ENCODE data around the gene SMAD6. TPM values are rescaled to one million over a fixed set of nuclear protein-coding genes. Genes with fewer than 3 reads are reported as not detected.

The SMAD6 gene
- total RNA-seq (10 to 100 TPM in 6 of 7 donors, 1 to 10 TPM in 1; 7.1 to 20.3 (median 14.1) TPM), polyA plus RNA-seq (10 to 100 TPM in 1 of 2 donors, 1 to 10 TPM in 1; 3.8 to 10.9 TPM)
- long read RNA-seq, donor 1, partial matches to known transcripts, result 1 of 5 reads
- long read RNA-seq, donor 1, other reads (novel, unspliced or antisense), result 4 of 5 reads
- long read RNA-seq, donor 2, full-length matches to known transcripts, result 18 of 18 reads
- long read RNA-seq, donor 2, partial matches to known transcripts, result 0 of 18 reads
- long read RNA-seq, donor 2, other reads (novel, unspliced or antisense), result 0 of 18 reads
- long read RNA-seq, donor 3, full-length matches to known transcripts, result 39 of 42 reads
- long read RNA-seq, donor 3, partial matches to known transcripts, result 0 of 42 reads
- long read RNA-seq, donor 3, other reads (novel, unspliced or antisense), result 3 of 42 reads

DNA sequence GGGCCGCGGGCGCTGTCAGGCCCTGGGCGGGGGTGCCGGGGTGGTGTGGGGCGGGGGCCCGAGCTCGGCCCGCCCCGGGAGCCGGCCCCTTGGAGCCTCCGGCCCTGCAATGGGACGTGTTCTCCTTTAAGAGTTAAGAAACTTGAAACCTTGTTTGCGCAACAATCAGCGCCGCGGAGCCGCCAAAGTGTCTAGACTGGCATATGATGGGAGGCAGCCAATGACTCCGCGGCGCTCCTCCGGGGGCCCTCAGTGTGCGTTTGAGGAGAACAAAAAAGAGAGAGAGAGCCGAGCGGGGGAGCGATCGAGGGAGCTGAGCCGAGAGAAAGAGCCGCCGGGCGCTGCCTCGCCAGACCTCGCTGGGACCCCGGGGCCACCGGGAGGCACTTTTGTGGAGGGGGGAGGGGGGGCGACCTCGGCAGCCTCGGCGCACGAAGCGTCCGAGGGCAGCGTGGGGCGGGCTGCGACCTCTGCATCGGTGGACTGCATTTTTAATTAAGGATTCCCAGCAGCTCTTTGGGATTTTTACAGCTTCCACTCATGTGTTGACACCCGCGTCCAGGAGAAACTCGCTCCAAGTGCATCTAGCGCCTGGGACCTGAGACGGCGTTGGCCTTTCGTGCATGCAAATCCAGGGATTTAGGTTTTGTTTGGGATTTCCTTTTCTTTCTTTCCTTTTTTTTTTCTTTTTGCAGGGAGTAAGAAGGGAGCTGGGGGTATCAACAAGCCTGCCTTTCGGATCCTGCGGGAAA lies at the start of gene SMAD6:
TSS of gene SMAD6 (plus strand) at position 202 of the 752 bp plus-strand sequence. CDS start 1,023 bp downstream, outside the sequence.
- H3K36me3 ChIP-seq, result no peaks in the 10 kb centered on the region
- DNase-seq, result peak; percentile 95 to 97 (median 97)
- H3K27ac ChIP-seq, result peak within 1 kb of the TSS; percentile 65 to 76
- intact Hi-C loops (cut with DNase I), result loop anchor here (2.0 to 10.0 kb wide), 6 partner anchors 70 to 150 kb away; no protein-coding TSS in a partner anchor
- WGBS, 3 donors, result 0 to 1% (median 0%) methylated on average over 55 of the region's 55 CpGs
- H3K9me3 ChIP-seq, result no peaks in the 10 kb centered on the region
- TF ChIP-seq EP300 (IDR thresholded peaks at IDR 0.05), result no peak
- TF ChIP-seq POLR2A (IDR thresholded peaks at IDR 0.05), result peak; percentile 49
- peaks cover 21% of the 10 kb centered on the region for H3K4me1 ChIP-seq (ENCODE audit: insufficient read depth)
- H3K4me3 ChIP-seq, result peak within 1 kb of the TSS; percentile 54
- no peaks in the 10 kb centered on the region for H3K27me3 ChIP-seq

DNA sequence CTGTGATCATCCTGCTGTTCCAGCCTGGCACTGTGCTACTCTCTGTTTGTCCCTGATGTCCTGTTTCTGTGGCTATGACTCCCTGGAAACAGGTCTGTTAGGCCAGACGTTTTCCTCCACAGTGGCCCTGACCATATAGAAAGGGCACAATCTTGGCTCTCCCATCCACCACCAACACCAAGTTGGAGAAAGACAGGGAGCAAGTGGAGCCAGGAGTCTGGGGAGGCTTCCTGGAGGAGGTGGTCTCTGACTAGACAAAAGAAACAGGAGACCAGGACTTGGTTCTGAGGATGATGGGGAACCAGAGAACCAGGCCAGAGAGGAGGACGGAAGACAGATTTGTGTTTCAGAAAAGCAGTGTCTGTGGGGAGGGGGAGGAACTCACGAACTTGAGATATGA lies 49.2 kb upstream of the SMAD6 start:
- intact Hi-C loops (cut with DNase I), result no loop called here
- no peaks in the 10 kb centered on the region for H3K36me3 ChIP-seq
- no peaks in the 10 kb centered on the region for H3K9me3 ChIP-seq
- no peak overlapping the region for H3K4me3 ChIP-seq
- no peak for DNase-seq
- no peak overlapping the region for H3K27ac ChIP-seq
- peaks cover 6% of the 10 kb centered on the region for H3K4me1 ChIP-seq (ENCODE audit: insufficient read depth)
- no peak for TF ChIP-seq CTCF (IDR thresholded peaks at IDR 0.05)
- TF ChIP-seq EP300 (IDR thresholded peaks at IDR 0.05), result no peak
- TF ChIP-seq POLR2A (IDR thresholded peaks at IDR 0.05), result no peak
- H3K27me3 ChIP-seq, result no peaks in the 10 kb centered on the region
- WGBS, 3 donors, result 45 to 61% (median 47%) methylated on average over 3 of the region's 3 CpGs

- H3K27ac ChIP-seq, result no peak overlapping the region
- TF ChIP-seq EP300 (IDR thresholded peaks at IDR 0.05) (no peak), POLR2A (IDR thresholded peaks at IDR 0.05) (no peak), CTCF (IDR thresholded peaks at IDR 0.05) (no peak)
- 90 to 94% (median 91%) methylated on average over 6 of the region's 6 CpGs for WGBS, 3 donors
- intact Hi-C loops (cut with DNase I), result no loop called here
- no peaks in the 10 kb centered on the region for H3K36me3 ChIP-seq
- H3K4me3 ChIP-seq, result no peak overlapping the region
- H3K27me3 ChIP-seq, result no peaks in the 10 kb centered on the region
- no peaks in the 10 kb centered on the region for H3K9me3 ChIP-seq
- no peak for DNase-seq
- H3K4me1 ChIP-seq (ENCODE audit: insufficient read depth), result peaks cover 6% of the 10 kb centered on the region
These were observed 48.6 kb upstream of the SMAD6 start for GRCh38 chr15:66653398-66653797.

DNA sequence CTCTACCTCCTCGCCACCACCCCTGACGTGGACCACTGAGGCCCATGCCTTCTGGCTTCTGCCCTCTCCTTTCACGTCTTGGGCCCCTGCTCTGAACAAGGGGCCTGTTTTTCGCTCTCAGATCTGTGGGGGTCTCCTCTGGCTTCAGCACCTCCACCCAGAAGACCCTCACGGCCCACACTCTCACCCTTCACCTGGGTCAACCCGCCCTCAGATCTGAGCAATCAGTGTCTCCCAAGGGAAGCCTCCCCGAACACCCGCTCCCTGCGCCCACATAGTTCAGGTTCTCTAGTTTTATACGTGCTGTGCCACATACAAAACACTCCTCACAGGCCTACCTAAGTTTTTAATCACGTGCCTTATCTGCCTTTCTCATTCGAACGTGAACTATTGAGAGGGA lies 48.2 kb upstream of the SMAD6 start:
- intact Hi-C loops (cut with DNase I), result no loop called here
- no peak for DNase-seq
- H3K27ac ChIP-seq, result no peak overlapping the region
- WGBS, 3 donors, result 89 to 90% (median 90%) methylated on average over 13 of the region's 13 CpGs
- no peaks in the 10 kb centered on the region for H3K27me3 ChIP-seq
- H3K36me3 ChIP-seq, result no peaks in the 10 kb centered on the region
- H3K4me1 ChIP-seq (ENCODE audit: insufficient read depth), result peaks cover 6% of the 10 kb centered on the region
- H3K9me3 ChIP-seq, result no peaks in the 10 kb centered on the region
- no peak for TF ChIP-seq CTCF (IDR thresholded peaks at IDR 0.05)
- no peak for TF ChIP-seq POLR2A (IDR thresholded peaks at IDR 0.05)
- TF ChIP-seq EP300 (IDR thresholded peaks at IDR 0.05), result no peak
- no peak overlapping the region for H3K4me3 ChIP-seq
